CD4-positive, alpha-beta T cell (primary cell): ENCODE measurements around the gene HOGA1. TPM values are rescaled to one million over a fixed set of nuclear protein-coding genes. Genes with fewer than 3 reads are reported as not detected.

Source experiments
- ATAC-seq: fragments of 200-7000 bp; cut with Tn5 transposase; one replicate; pipeline ENCODE4 v1.10.0; 2022; ENCODE audit warnings: mild to moderate bottlenecking; ENCODE audit not compliant: poor library complexity
- CTCF ChIA-PET: fragments of 350-600 bp; sonication (Branson Sonifier 250); formaldehyde crosslinking; loops from one replicate; lab custom pipeline; 2021; ENCODE audit warnings: antibody characterized with exemption, inconsistent platforms; lab: Charles Lee
- POLR2A ChIA-PET: fragments of 350-600 bp; sonication (Branson Sonifier 250); formaldehyde crosslinking; loops from one replicate; lab custom pipeline; 2021; ENCODE audit warnings: antibody characterized with exemption, inconsistent platforms; lab: Charles Lee
- DNase-seq, 14 experiments: peaks; one replicate each; pipeline ENCODE4 v3.0.0-alpha.2; 2013 to 2020; ENCODE audit warnings: mixed read lengths in 2 of 14
- H3K27ac ChIP-seq, 2 donors: one replicate each; pipeline versions ENCODE4 v1.5.1 to v1.7.0; 2013; ENCODE audit warnings: low read length in 2 of 2, low read depth in 1 of 2, mild to moderate bottlenecking in 1 of 2
- H3K27me3 ChIP-seq, 2 experiments: 1 replicate in 1 of 2; 2 replicates in 1 of 2; pipeline versions ENCODE4 v1.6.1 to v1.7.0; 2013; ENCODE audit warnings: low read length in 2 of 2, control low read depth in 1 of 2, mild to moderate bottlenecking in 1 of 2, moderate library complexity in 1 of 2; ENCODE audit not compliant: insufficient read depth in 2 of 2, control insufficient read depth in 1 of 2
- H3K36me3 ChIP-seq: one replicate; pipeline ENCODE4 v1.6.1; 2013; ENCODE audit warnings: low read length, control low read depth; ENCODE audit not compliant: insufficient read depth
- H3K4me1 ChIP-seq: one replicate; pipeline ENCODE4 v1.6.1; 2013; ENCODE audit warnings: low read length, control low read depth; ENCODE audit not compliant: insufficient read depth
- H3K4me3 ChIP-seq: one replicate; pipeline ENCODE4 v1.5.1; 2013; ENCODE audit warnings: mild to moderate bottlenecking, low read length, moderate library complexity
- H3K9me3 ChIP-seq, 2 experiments: 1 replicate in 1 of 2; 2 replicates in 1 of 2; pipeline versions ENCODE4 v1.6.1 to v1.7.0; 2013; ENCODE audit warnings: low read length in 2 of 2, mild to moderate bottlenecking in 2 of 2, control low read depth in 1 of 2, moderate library complexity in 1 of 2; ENCODE audit not compliant: control insufficient read depth in 1 of 2, insufficient read depth in 1 of 2
- H3K27ac Mint-ChIP-seq: one replicate; pipeline ENCODE4 v1.8.0; 2020; ENCODE audit warnings: mixed read lengths
- H3K27me3 Mint-ChIP-seq: one replicate; pipeline ENCODE4 v1.8.0; 2021; ENCODE audit warnings: mixed read lengths
- H3K36me3 Mint-ChIP-seq: one replicate; pipeline ENCODE4 v1.8.0; 2021; ENCODE audit warnings: low read depth, mixed read lengths
- H3K4me1 Mint-ChIP-seq: one replicate; pipeline ENCODE4 v1.8.0; 2021; ENCODE audit warnings: low read depth, mixed read lengths
- H3K4me3 Mint-ChIP-seq: one replicate; pipeline ENCODE4 v1.8.0; 2020; ENCODE audit warnings: mild to moderate bottlenecking, mixed read lengths
- H3K9me3 Mint-ChIP-seq: one replicate; pipeline ENCODE4 v1.8.0; 2020; ENCODE audit warnings: mixed read lengths
- intact Hi-C, 2 experiments: fragments of 100-400 bp; cut with DNase I in 1 of 2; cut with micrococcal nuclease in 1 of 2; formaldehyde crosslinking; loops; one replicate each; pipeline versions ENCODE4 v1.15.1 to v1.9.0; 2023 to 2025; cut with DNase I, micrococcal nuclease
- total RNA-seq, 174 experiments: library from RNA in 2 of 174; stranded (reverse) in 2 of 174; gene quantifications; one replicate each; pipeline ENCODE4 v1.2.3 and lab custom pipeline; 2021 to 2026
- TF ChIP-seq, protein P1 (sequence below): fragments of 200-600 bp; IDR thresholded peaks from one replicate; pipeline ENCODE4 v1.8.0; 2022; ENCODE audit warnings: antibody characterized with exemption, mild to moderate bottlenecking

The HOGA1 gene
- total RNA-seq, 2 experiments from 2014 or later = not detected

DNA sequence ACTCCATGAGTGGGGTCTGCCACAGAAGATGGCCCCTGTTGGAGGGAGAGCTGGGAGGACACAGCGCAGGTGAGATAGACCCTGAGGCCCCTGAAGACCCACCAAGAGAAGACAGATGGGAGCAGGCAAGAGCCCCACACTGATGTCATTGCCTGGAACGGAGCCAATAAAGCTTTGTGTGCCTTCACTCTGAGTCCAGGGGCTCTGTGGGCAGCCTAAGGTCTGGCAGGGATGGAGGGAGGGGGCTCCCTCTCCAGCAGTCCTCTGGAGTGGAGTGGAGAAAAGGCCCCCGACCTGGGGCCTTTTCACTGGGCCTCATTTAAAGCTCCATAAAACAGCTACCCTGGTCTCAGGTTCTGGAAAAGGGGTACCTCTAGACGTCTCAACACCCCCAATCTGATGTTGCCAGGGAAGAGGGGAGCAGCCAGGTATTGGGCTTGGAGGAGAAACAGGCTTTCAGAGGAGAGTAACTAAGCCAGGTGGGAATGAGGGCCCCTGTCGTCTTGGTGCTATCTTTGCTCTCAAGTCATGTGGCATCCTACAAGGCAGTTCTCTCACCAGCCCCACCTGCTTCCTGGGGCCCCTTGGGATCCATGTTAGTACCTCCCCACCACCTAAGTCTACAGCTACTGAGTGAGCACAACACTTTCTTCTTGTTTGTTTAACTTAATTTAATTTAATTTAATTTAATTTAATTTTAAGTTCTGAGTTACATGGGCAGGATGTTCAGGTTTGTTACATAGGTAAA, 6.7 kb downstream of the HOGA1 start:
- ATAC-seq (no peak), DNase-seq (no peak)
- intact Hi-C loops = no loop called here
- TF ChIP-seq, protein P1, sequence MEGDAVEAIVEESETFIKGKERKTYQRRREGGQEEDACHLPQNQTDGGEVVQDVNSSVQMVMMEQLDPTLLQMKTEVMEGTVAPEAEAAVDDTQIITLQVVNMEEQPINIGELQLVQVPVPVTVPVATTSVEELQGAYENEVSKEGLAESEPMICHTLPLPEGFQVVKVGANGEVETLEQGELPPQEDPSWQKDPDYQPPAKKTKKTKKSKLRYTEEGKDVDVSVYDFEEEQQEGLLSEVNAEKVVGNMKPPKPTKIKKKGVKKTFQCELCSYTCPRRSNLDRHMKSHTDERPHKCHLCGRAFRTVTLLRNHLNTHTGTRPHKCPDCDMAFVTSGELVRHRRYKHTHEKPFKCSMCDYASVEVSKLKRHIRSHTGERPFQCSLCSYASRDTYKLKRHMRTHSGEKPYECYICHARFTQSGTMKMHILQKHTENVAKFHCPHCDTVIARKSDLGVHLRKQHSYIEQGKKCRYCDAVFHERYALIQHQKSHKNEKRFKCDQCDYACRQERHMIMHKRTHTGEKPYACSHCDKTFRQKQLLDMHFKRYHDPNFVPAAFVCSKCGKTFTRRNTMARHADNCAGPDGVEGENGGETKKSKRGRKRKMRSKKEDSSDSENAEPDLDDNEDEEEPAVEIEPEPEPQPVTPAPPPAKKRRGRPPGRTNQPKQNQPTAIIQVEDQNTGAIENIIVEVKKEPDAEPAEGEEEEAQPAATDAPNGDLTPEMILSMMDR = no peak
- Histone ChIP-seq H3K9me3 (no peaks in the 10 kb centered on the region), H3K27me3 (no peaks in the 10 kb centered on the region), H3K36me3 (no peaks in the 10 kb centered on the region), H3K27ac (no peak overlapping the region), H3K4me3 (no peak overlapping the region), H3K4me1 (no peaks in the 10 kb centered on the region)
- no peaks in the 10 kb centered on the region for H3K36me3 Mint-ChIP-seq
- no peak overlapping the region for H3K4me3 Mint-ChIP-seq
- H3K27me3 Mint-ChIP-seq = no peaks in the 10 kb centered on the region
- POLR2A ChIA-PET = no interaction called here
- CTCF ChIA-PET = no interaction called here
- no peaks in the 10 kb centered on the region for H3K9me3 Mint-ChIP-seq
- no peak overlapping the region for H3K27ac Mint-ChIP-seq
- no peaks in the 10 kb centered on the region for H3K4me1 Mint-ChIP-seq

DNA sequence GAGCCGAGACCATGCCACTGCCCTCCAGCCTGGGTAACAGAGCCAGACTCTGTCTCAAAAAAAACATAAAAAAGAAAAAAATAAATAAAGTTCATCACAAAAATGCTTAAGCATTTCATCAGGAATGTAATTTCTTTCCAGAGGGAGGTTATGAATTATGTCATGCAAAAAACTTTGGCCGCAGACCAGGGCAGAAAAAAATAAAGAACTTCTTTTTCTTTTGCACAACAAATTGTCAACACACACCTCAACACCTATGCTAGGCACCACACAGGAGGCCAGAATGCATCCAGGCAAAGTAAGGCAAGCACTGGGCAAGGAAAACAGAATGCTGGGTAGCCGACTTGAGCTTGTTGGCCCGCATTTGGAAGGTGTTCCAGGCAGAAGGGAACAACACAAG, 9.2 kb downstream of the HOGA1 start:
- H3K27ac ChIP-seq = no peak overlapping the region
- H3K4me3 Mint-ChIP-seq = no peak overlapping the region
- ChIA-PET CTCF (no interaction called here), POLR2A (no interaction called here)
- no peaks in the 10 kb centered on the region for H3K36me3 ChIP-seq
- H3K27me3 ChIP-seq = no peaks in the 10 kb centered on the region
- H3K4me1 Mint-ChIP-seq = no peaks in the 10 kb centered on the region
- no peak for ATAC-seq
- H3K27me3 Mint-ChIP-seq = no peaks in the 10 kb centered on the region
- no peak for DNase-seq
- intact Hi-C loops = no loop called here
- H3K27ac Mint-ChIP-seq = no peak overlapping the region
- no peaks in the 10 kb centered on the region for H3K9me3 Mint-ChIP-seq
- TF ChIP-seq, protein P1 = no peak
- no peaks in the 10 kb centered on the region for H3K36me3 Mint-ChIP-seq
- H3K4me1 ChIP-seq = no peaks in the 10 kb centered on the region
- no peak overlapping the region for H3K4me3 ChIP-seq
- no peaks in the 10 kb centered on the region for H3K9me3 ChIP-seq

DNA sequence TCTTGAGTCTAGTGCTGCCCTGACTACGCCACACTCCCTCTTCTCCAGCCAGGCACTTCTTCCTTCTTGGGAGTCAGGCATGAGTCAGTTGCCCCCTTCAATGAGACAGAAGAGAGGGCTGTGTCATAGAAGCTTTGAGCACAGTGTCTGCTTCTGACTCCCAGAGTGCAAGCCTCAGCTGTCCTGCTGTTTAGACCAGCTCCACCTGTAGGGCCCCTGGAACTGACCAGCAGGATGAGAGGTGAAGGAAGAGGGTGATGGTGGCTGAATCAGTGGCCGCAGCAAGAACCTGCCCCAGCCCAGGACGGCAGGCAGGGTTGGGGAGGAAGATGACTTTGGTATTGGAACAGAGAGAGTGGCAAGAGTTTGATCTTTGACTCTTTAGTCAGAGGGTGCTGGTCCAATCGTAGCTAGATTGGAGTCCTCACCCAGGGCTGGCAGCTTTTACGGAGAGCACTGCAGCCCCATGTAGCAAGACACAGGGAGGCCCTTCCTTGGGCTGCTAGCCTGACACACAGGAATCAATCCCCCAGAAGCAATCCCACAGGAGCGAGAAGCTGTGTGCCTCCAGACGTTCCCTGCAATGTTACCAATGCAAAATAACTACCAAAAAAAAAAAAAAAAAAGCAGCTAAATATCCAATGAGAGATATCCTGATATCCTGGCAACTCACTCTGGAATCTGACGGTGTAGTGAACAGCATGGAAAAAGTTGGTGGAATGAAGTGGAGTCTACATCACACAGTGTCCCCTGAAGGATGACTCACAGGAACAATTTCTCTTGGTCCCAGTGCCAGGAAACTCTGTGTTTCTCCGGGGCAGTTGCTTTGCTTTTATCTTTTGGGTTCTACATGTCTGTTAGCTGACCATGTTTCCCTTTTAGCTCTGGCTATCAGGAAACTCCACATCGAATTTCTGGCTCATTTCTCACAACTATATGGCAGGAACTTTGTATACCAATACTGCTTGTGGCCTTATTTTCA, 12.2 kb downstream of the HOGA1 start:
- Histone ChIP-seq H3K9me3 (no peaks in the 10 kb centered on the region), H3K27me3 (no peaks in the 10 kb centered on the region), H3K27ac (no peak overlapping the region), H3K4me1 (no peaks in the 10 kb centered on the region), H3K4me3 (no peak overlapping the region), H3K36me3 (no peaks in the 10 kb centered on the region)
- Mint-ChIP-seq H3K27me3 (no peaks in the 10 kb centered on the region), H3K4me3 (no peak overlapping the region), H3K36me3 (no peaks in the 10 kb centered on the region), H3K9me3 (no peaks in the 10 kb centered on the region), H3K4me1 (no peaks in the 10 kb centered on the region), H3K27ac (no peak overlapping the region)
- ChIA-PET CTCF (no interaction called here), POLR2A (no interaction called here)
- TF ChIP-seq, protein P1 = no peak
- DNase-seq (no peak), ATAC-seq (no peak)
- intact Hi-C loops = no loop called here
